ACC112 (cell line): Measurements from ENCODE around the gene RNASET2.

ENCODE experiments used
- H2AFZ ChIP-seq: fragments of 200-600 bp; sonication (generic); one replicate; pipeline ENCODE4 v1.6.0; 2017; ENCODE audit warnings: antibody characterized with exemption, low read length; ENCODE audit not compliant: unreplicated experiment
- H3K27ac ChIP-seq: fragments of 200-600 bp; sonication (generic); 2 replicates; pipeline ENCODE4 v1.5.1; 2014; ENCODE audit warnings: low read depth, mild to moderate bottlenecking, antibody characterized with exemption, low read length, moderate library complexity
- H3K27me3 ChIP-seq: fragments of 200-600 bp; sonication (generic); 2 replicates; pipeline ENCODE4 v1.6.1; 2014; ENCODE audit warnings: mild to moderate bottlenecking, antibody characterized with exemption, low read length, moderate library complexity, mixed read lengths; ENCODE audit not compliant: insufficient read depth
- H3K36me3 ChIP-seq: fragments of 200-600 bp; sonication (generic); 2 replicates; pipeline ENCODE4 v1.6.1; 2016; ENCODE audit warnings: mild to moderate bottlenecking, antibody characterized with exemption, low read length, moderate library complexity, mixed read lengths; ENCODE audit not compliant: insufficient read depth
- H3K4me1 ChIP-seq: fragments of 200-600 bp; sonication (generic); one replicate; pipeline ENCODE4 v1.6.1; 2016; ENCODE audit warnings: low read length, mixed read lengths; ENCODE audit not compliant: insufficient read depth, unreplicated experiment, control insufficient read depth
- H3K4me3 ChIP-seq: fragments of 200-600 bp; sonication (generic); 2 replicates; pipeline ENCODE4 v1.5.1; 2014; ENCODE audit warnings: mild to moderate bottlenecking, low read depth, low read length
- H3K79me2 ChIP-seq: fragments of 200-600 bp; sonication (generic); one replicate; pipeline ENCODE4 v1.6.0; 2016; ENCODE audit warnings: low read length; ENCODE audit not compliant: control insufficient read depth, unreplicated experiment, insufficient read depth

The RNASET2 gene

GRCh38 chr6:166907871-166908806 lies 48.2 kb downstream of the RNASET2 start:
- H2AFZ ChIP-seq = no peak overlapping the region
- no peak overlapping the region for H3K27ac ChIP-seq
- no peak overlapping the region for H3K4me3 ChIP-seq
- no peaks in the 10 kb centered on the region for H3K79me2 ChIP-seq
- 0 out of 2 replicates have a peak, but pooled peaks cover 4% of the 10 kb centered on the region for H3K27me3 ChIP-seq
- H3K4me1 ChIP-seq = no peaks in the 10 kb centered on the region
- no peaks in the 10 kb centered on the region for H3K36me3 ChIP-seq

DNA sequence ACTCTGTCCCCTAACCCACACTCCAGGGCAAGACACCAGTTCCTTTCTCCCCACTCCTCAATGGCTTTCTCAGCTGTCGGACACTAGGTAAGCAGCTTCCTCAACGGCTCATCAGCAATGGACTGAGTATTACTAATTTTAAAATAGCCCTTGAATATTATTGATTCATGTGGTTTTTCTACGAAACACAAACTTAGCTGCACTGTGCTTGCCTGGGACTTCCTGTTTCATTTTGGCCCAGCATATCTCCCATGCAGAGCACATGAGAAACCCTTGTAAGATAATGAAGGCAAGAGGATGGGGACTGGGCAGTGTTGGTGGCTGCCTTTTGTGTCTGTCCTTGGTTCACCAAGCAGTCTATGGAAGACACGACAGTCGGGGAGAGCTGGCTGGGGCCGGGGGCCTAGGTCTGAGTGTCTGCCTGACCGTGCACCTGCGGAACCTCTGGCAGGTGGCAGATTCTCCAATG lies 48.9 kb downstream of the RNASET2 start:
- Histone ChIP-seq H3K36me3 (no peaks in the 10 kb centered on the region), H3K27me3 (0 out of 2 replicates have a peak, but pooled peaks cover 4% of the 10 kb centered on the region), H2AFZ (no peak overlapping the region), H3K4me3 (no peak overlapping the region), H3K79me2 (no peaks in the 10 kb centered on the region), H3K27ac (no peak overlapping the region), H3K4me1 (no peaks in the 10 kb centered on the region)

- Histone ChIP-seq H3K79me2 (no peaks in the 10 kb centered on the region), H3K4me1 (no peaks in the 10 kb centered on the region), H3K4me3 (no peak overlapping the region), H3K27me3 (0 out of 2 replicates have a peak, but pooled peaks cover 4% of the 10 kb centered on the region), H3K27ac (no peak overlapping the region), H2AFZ (no peak overlapping the region), H3K36me3 (no peaks in the 10 kb centered on the region)
Measured at GRCh38 chr6:166906376-166907044, 49.8 kb downstream of the RNASET2 start.

- H3K4me3 ChIP-seq = no peak overlapping the region
Measured at GRCh38 chr6:166905505-166906134, 50.7 kb downstream of the RNASET2 start.

DNA sequence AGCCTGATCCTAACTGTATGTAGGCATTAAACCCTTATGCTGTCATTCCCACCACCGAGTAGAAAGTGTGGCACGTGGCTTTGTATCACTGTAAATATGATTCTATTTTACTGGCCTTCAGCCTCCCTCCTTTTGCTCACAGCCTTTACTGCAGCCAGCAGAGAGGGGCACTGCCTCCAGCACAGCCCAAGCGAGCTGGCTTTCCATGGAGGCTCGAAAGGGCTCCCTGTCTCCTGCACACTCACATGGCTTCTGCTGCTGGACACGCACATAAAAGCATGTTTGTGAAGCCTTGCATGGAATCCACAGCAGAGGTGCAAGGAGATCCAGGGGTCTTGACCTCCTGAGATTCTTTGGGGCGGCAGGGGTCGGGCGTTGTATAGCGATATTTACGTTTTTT lies 51.3 kb downstream of the RNASET2 start:
- H3K4me3 ChIP-seq = no peak overlapping the region
- H3K27ac ChIP-seq = no peak overlapping the region
- 0 out of 2 replicates have a peak, but pooled peaks cover 4% of the 10 kb centered on the region for H3K27me3 ChIP-seq
- H2AFZ ChIP-seq = no peak overlapping the region
- H3K4me1 ChIP-seq = no peaks in the 10 kb centered on the region
- H3K79me2 ChIP-seq = no peaks in the 10 kb centered on the region
- H3K36me3 ChIP-seq = no peaks in the 10 kb centered on the region

More at GRCh38 chr6:166905505-166906134, 50.7 kb downstream of the RNASET2 start:
- H3K27ac ChIP-seq = no peak overlapping the region
- H3K36me3 ChIP-seq = no peaks in the 10 kb centered on the region
- H3K79me2 ChIP-seq = no peaks in the 10 kb centered on the region
- no peak overlapping the region for H2AFZ ChIP-seq
- H3K27me3 ChIP-seq = 0 out of 2 replicates have a peak, but pooled peaks cover 4% of the 10 kb centered on the region
- H3K4me1 ChIP-seq = no peaks in the 10 kb centered on the region

DNA sequence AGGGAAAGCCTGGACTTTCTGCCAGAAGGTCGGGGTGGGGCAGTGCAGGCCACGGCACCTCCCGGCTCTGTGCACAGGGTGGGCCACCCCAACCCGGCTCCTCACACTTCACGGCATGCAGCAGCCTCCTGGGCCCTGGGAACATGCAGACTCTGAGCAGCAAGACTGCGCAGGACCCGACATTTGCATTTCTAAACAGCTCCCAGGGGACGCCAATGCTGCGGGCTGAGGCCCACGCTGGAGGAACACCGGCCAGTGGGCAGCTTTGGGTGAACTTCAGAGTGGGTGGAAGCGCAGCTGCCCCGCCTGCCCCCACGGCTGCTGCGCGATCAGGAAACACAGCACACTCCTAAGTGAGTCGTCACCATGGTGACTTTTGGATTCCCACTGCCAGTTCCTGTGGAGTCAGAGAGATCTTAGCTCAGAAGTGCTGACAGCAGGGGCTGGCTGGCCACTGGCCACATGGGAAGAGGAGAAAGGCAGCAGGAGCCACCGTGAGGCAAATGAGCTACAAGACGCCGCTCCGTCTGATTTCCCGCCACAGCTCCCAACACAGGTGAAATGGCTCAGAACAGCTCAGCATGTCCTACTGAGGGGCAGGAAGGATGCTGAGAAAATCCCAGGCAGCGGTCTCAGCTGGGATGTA lies 52.1 kb downstream of the RNASET2 start:
- Histone ChIP-seq H3K79me2 (no peaks in the 10 kb centered on the region), H3K27me3 (0 out of 2 replicates have a peak, but pooled peaks cover 4% of the 10 kb centered on the region), H3K4me1 (no peaks in the 10 kb centered on the region), H3K36me3 (no peaks in the 10 kb centered on the region), H2AFZ (no peak overlapping the region), H3K4me3 (no peak overlapping the region), H3K27ac (no peak overlapping the region)

DNA sequence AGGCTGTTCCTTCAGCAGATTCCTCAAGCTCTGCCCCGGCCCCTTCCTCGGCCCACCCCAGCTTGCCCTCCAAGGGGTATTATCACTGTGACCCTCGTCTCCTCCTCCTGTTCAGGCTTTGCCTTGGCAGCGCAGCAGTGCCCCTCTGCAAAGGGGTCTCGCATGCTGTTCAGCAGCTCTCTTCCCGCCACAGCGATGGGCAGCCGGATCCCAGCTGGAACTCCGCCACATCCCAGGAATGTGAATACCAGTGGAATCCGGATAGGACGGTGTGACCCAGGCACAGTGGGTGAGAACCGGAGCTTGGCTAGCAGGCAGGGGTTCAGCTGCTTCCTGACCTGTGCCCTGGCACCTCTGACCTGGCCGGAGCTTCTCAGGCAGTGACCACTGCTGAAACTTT lies 52.9 kb downstream of the RNASET2 start:
- H3K79me2 ChIP-seq = no peaks in the 10 kb centered on the region
- no peaks in the 10 kb centered on the region for H3K36me3 ChIP-seq
- H3K27ac ChIP-seq = no peak overlapping the region
- H3K4me3 ChIP-seq = no peak overlapping the region
- H3K27me3 ChIP-seq = 0 out of 2 replicates have a peak, but pooled peaks cover 4% of the 10 kb centered on the region
- H3K4me1 ChIP-seq = no peaks in the 10 kb centered on the region
- no peak overlapping the region for H2AFZ ChIP-seq

DNA sequence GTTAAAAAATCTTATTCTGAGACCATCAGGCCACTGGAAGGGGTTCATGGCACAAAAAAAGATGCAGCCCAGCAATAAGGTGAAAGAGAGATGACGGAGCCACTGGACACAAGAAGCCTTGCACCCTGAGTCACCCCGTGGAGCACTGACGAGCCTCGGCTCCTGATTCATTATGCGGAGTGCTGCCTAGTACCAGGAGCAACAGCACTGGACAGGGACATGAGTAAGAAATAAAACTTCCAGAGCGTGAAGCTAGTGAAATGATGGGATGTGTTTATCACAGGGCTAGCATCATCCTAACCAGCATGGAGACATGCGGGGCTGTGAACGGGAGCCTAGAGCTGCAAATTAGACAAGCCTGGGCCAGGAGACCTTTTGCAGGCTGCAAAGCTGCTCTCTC lies 53.3 kb downstream of the RNASET2 start:
- no peak overlapping the region for H3K27ac ChIP-seq
- no peaks in the 10 kb centered on the region for H3K36me3 ChIP-seq
- H3K4me3 ChIP-seq = no peak overlapping the region
- H3K4me1 ChIP-seq = no peaks in the 10 kb centered on the region
- no peaks in the 10 kb centered on the region for H3K79me2 ChIP-seq
- H2AFZ ChIP-seq = no peak overlapping the region
- H3K27me3 ChIP-seq = 0 out of 2 replicates have a peak, but pooled peaks cover 4% of the 10 kb centered on the region

DNA sequence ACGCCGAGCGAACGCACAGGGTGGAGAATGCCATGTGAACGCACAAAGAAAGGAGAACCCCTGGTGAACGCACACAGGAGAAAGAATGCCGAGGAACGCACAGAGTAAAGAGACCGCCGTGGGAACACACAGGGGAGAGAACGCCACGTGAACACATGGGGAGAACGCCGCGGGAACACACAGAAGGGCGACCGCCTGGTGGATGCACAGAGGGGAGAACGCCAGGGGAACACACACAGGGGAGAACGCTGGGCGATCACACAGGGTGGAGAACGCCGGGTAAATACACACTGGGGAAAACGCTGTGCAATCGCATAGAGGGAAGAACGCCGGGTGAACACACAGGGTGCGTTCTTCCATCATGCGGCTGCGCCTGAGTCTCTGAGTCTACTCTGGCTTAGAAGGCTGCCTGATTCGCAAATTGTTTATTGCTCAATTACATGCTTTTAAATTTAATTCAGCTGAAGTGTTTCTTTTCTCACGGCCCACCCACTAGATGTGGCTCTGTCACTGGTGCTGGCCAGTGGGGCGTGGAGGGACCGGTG lies 54.1 kb downstream of the RNASET2 start:
- Histone ChIP-seq H3K27me3 (0 out of 2 replicates have a peak, but pooled peaks cover 3% of the 10 kb centered on the region), H2AFZ (no peak overlapping the region), H3K36me3 (no peaks in the 10 kb centered on the region), H3K4me1 (no peaks in the 10 kb centered on the region), H3K79me2 (no peaks in the 10 kb centered on the region), H3K27ac (no peak overlapping the region), H3K4me3 (no peak overlapping the region)

DNA sequence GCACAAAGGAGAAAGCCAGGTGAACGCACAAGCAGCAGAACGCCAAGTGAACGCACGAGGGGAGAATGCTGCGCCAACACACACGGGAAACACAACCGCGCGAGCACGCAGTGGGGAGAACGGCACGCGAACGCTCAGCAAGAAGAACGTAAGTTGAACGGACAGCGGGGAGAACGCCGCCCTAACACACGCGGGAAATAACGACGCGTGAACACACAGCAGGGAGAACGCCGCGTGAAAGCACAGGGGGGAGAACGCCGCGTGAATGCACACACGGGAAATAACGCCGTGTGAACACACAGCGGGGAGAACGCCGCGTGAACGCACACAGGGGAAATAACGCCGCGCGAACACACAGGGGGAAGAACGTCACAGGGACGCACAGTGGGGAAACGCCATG lies 54.7 kb downstream of the RNASET2 start:
- Histone ChIP-seq H3K4me1 (no peaks in the 10 kb centered on the region), H3K27me3 (no peaks in the 10 kb centered on the region), H3K79me2 (no peaks in the 10 kb centered on the region), H3K36me3 (no peaks in the 10 kb centered on the region), H3K27ac (no peak overlapping the region), H3K4me3 (no peak overlapping the region), H2AFZ (no peak overlapping the region)
